ENCODE data around the gene ADH5. TPM values are rescaled to one million over a fixed set of nuclear protein-coding genes. Genes with fewer than 3 reads are reported as not detected.

The ADH5 gene
- total and polyA plus RNA-seq, 10 of the 15 experiments (the other 5 are each of a cell fraction or from before 2014, with no cell fraction given) = 48.5 to 159 (median 95.3) TPM

- no peak for TF ChIP-seq FOXK2 (IDR thresholded peaks at IDR 0.05)
These were observed 47.1 kb upstream of the ADH5 start (continued) for GRCh38 chr4:99135541-99136162.

DNA sequence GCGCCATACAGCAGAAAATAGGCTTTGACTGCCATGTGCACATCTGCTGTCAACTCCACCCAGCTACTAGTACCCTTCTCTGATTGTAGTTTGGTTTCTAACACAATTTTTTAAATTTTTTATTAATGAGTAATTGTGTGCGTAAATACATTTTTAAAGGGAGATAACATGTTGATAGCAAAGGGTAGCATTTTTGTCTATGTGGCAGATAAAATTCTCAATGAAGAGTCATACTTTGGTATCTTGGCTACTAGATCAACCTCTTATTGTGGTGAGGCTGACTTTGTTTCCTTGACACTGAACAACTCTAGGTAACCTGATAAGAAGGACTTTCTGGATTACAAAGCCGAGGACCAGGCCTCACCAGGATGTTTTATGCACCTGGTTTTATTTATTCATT, 46.0 kb upstream of the ADH5 start:
- H3K27me3 ChIP-seq (replicated peaks in 1 of 2; ENCODE audit: control insufficient read depth in 2 of 2, insufficient read depth in 2 of 2, low read length in 1 of 2) = no peaks in the 10 kb centered on the region
- H2AFZ ChIP-seq (ENCODE audit: control insufficient read depth, low read depth, low read length) = no peak overlapping the region
- RAD21 ChIA-PET (ENCODE audit: unreplicated experiment) = no interaction called here
- ATAC-seq (no peak), FAIRE-seq (no peak), DNase-seq (ENCODE audit: low read depth, low spot score) (no peak)
- SMC1A ChIA-PET (ENCODE audit: uncharacterized antibody, unreplicated experiment) = interaction anchor here (0.6 kb wide), 1 partner anchor 44 kb away, joined by 4 read pairs; no protein-coding TSS in a partner anchor
- no peak overlapping the region for H3K4me3 ChIP-seq
- H3K79me2 ChIP-seq (ENCODE audit: control insufficient read depth, insufficient read depth, low read length) = no peaks in the 10 kb centered on the region
- H3K36me3 ChIP-seq (ENCODE audit: control insufficient read depth in 2 of 2, insufficient read depth in 2 of 2, low read length in 1 of 2) = no peaks in the 10 kb centered on the region
- POLR2A ChIA-PET = no interaction called here
- CTCF ChIA-PET = interaction anchor here (0.9 kb wide), 1 partner anchor 17 kb away, joined by 3 read pairs; no protein-coding TSS in a partner anchor
- intact Hi-C loops (cut with micrococcal nuclease; ENCODE audit: unreplicated experiment) = no loop called here
- H3K27ac ChIP-seq (ENCODE audit: control insufficient read depth, insufficient read depth) = no peak overlapping the region
- H4K20me1 ChIP-seq (ENCODE audit: control insufficient read depth, insufficient read depth) = no peaks in the 10 kb centered on the region
- no peak overlapping the region for H3K9ac ChIP-seq (ENCODE audit: control insufficient read depth, insufficient read depth, low read length)
- in situ Hi-C loops (cut with MboI) = no loop called here
- no TSS peak for BruUV-seq (replicated peaks)
- no peak overlapping the region for H3K4me2 ChIP-seq (ENCODE audit: control insufficient read depth, insufficient read depth)
- H3K4me1 ChIP-seq (ENCODE audit: control insufficient read depth, insufficient read depth, low read length) = no peaks in the 10 kb centered on the region
- WGBS (ENCODE audit: insufficient coverage, insufficient replicate concordance, low lambda C conversion rate, missing lambda C conversion rate) = 53% methylated on average over 3 of the region's 3 CpGs
- H3K9me3 ChIP-seq (replicated peaks; ENCODE audit: control insufficient read depth, insufficient read depth, low read length) = no peaks in the 10 kb centered on the region
- TF ChIP-seq HSF1 (IDR thresholded peaks at IDR 0.05; ENCODE audit: low read depth, low read length) = no peak
- no peak for TF ChIP-seq IKZF2 (IDR thresholded peaks at IDR 0.05)
- TF ChIP-seq E2F4 (IDR thresholded peaks at IDR 0.05; ENCODE audit: low read depth, low read length) = no peak
- no peak for TF ChIP-seq ESRRA (IDR thresholded peaks at IDR 0.05; ENCODE audit: low read length)
- TF ChIP-seq, protein P1, sequence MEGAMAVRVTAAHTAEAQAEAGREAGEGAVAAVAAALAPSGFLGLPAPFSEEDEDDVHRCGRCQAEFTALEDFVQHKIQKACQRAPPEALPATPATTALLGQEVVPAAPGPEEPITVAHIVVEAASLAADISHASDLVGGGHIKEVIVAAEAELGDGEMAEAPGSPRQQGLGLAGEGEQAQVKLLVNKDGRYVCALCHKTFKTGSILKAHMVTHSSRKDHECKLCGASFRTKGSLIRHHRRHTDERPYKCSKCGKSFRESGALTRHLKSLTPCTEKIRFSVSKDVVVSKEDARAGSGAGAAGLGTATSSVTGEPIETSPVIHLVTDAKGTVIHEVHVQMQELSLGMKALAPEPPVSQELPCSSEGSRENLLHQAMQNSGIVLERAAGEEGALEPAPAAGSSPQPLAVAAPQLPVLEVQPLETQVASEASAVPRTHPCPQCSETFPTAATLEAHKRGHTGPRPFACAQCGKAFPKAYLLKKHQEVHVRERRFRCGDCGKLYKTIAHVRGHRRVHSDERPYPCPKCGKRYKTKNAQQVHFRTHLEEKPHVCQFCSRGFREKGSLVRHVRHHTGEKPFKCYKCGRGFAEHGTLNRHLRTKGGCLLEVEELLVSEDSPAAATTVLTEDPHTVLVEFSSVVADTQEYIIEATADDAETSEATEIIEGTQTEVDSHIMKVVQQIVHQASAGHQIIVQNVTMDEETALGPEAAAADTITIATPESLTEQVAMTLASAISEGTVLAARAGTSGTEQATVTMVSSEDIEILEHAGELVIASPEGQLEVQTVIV (IDR thresholded peaks at IDR 0.05; ENCODE audit: borderline replicate concordance, partially characterized antibody) = no peak
- TF ChIP-seq CHD4 (IDR thresholded peaks at IDR 0.05) = no peak
- no peak for TF ChIP-seq MYC (IDR thresholded peaks at IDR 0.05; ENCODE audit: insufficient read depth, insufficient read length, insufficient replicate concordance, low read length, severe bottlenecking)
- no peak for TF ChIP-seq PKNOX1 (IDR thresholded peaks at IDR 0.05)
- no peak for TF ChIP-seq ZNF384 (IDR thresholded peaks at IDR 0.05; ENCODE audit: borderline replicate concordance, low read depth, low read length)
- TF ChIP-seq, protein P2, sequence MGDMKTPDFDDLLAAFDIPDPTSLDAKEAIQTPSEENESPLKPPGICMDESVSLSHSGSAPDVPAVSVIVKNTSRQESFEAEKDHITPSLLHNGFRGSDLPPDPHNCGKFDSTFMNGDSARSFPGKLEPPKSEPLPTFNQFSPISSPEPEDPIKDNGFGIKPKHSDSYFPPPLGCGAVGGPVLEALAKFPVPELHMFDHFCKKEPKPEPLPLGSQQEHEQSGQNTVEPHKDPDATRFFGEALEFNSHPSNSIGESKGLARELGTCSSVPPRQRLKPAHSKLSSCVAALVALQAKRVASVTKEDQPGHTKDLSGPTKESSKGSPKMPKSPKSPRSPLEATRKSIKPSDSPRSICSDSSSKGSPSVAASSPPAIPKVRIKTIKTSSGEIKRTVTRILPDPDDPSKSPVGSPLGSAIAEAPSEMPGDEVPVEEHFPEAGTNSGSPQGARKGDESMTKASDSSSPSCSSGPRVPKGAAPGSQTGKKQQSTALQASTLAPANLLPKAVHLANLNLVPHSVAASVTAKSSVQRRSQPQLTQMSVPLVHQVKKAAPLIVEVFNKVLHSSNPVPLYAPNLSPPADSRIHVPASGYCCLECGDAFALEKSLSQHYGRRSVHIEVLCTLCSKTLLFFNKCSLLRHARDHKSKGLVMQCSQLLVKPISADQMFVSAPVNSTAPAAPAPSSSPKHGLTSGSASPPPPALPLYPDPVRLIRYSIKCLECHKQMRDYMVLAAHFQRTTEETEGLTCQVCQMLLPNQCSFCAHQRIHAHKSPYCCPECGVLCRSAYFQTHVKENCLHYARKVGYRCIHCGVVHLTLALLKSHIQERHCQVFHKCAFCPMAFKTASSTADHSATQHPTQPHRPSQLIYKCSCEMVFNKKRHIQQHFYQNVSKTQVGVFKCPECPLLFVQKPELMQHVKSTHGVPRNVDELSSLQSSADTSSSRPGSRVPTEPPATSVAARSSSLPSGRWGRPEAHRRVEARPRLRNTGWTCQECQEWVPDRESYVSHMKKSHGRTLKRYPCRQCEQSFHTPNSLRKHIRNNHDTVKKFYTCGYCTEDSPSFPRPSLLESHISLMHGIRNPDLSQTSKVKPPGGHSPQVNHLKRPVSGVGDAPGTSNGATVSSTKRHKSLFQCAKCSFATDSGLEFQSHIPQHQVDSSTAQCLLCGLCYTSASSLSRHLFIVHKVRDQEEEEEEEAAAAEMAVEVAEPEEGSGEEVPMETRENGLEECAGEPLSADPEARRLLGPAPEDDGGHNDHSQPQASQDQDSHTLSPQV (IDR thresholded peaks at IDR 0.05) = no peak

All from GM12878 (cell line).